Measurements from ENCODE around the gene TNNT2. TPM values are rescaled to one million over a fixed set of nuclear protein-coding genes. Genes with fewer than 3 reads are reported as not detected.

Gene TNNT2
- total and polyA plus RNA-seq, 8 donors = 1.5 to 12.0 (median 6.7) TPM; not detected in 4

GRCh38 chr1:201395936-201396335, 18.5 kb upstream of the TNNT2 start:
- 39 to 63% (median 58%) methylated on average over 3 to 4 of the region's 4 CpGs for WGBS, 5 donors
- Histone ChIP-seq H3K9me3 (no peaks in the 10 kb centered on the region), H3K36me3 (no peaks in the 10 kb centered on the region), H3K4me3 (no peak overlapping the region), H3K27me3 (peaks cover 0 to 39% (median 17%) of the 10 kb centered on the region in 3 donors), H3K4me1 (peaks cover 24 to 49% (median 38%) of the 10 kb centered on the region in 4 donors), H3K27ac (peak overlapping the region; percentile 42 to 90 (median 88))
- no peak for DNase-seq
- TF ChIP-seq POLR2A (IDR thresholded peaks at IDR 0.05) (no peak), EP300 (IDR thresholded peaks at IDR 0.05) (no peak), POLR2AphosphoS5 (IDR thresholded peaks at IDR 0.05) (no peak), CTCF (IDR thresholded peaks at IDR 0.05) (no peak)
- intact Hi-C loops (cut with DNase I; ENCODE audit: low total_unique reads) = no loop called here

- Histone ChIP-seq H3K9me3 (no peaks in the 10 kb centered on the region), H3K36me3 (no peaks in the 10 kb centered on the region), H3K27ac (no peak overlapping the region), H3K4me1 (peaks cover 17 to 40% (median 29%) of the 10 kb centered on the region in 4 donors), H3K27me3 (peaks cover 0 to 25% (median 9%) of the 10 kb centered on the region in 3 donors), H3K4me3 (no peak overlapping the region)
- intact Hi-C loops (cut with DNase I; ENCODE audit: low total_unique reads) = no loop called here
- TF ChIP-seq POLR2AphosphoS5 (IDR thresholded peaks at IDR 0.05) (no peak), EP300 (IDR thresholded peaks at IDR 0.05) (no peak), POLR2A (IDR thresholded peaks at IDR 0.05) (no peak), CTCF (IDR thresholded peaks at IDR 0.05) (no peak)
- DNase-seq = no peak
- 29 to 52% (median 42%) methylated on average over 3 of the region's 3 CpGs for WGBS, 5 donors
Observed at GRCh38 chr1:201394591-201394990, 17.1 kb upstream of the TNNT2 start.

- Histone ChIP-seq H3K27ac (no peak overlapping the region), H3K4me1 (peaks cover 7 to 33% (median 20%) of the 10 kb centered on the region in 4 donors), H3K27me3 (peaks cover 0 to 17% (median 0%) of the 10 kb centered on the region in 3 donors), H3K4me3 (no peak overlapping the region), H3K36me3 (peaks cover 0 to 11% (median 5%) of the 10 kb centered on the region in 4 donors), H3K9me3 (no peaks in the 10 kb centered on the region)
- whole genome bisulfite sequencing, 5 donors = 45 to 57% (median 50%) methylated on average over 3 of the region's 3 CpGs
- TF ChIP-seq POLR2AphosphoS5 (IDR thresholded peaks at IDR 0.05) (no peak), CTCF (IDR thresholded peaks at IDR 0.05) (no peak), EP300 (IDR thresholded peaks at IDR 0.05) (no peak), POLR2A (IDR thresholded peaks at IDR 0.05) (no peak)
- intact Hi-C loops (cut with DNase I; ENCODE audit: low total_unique reads) = no loop called here
- no peak for DNase-seq
Observed at GRCh38 chr1:201393076-201393475, 15.6 kb upstream of the TNNT2 start.

- H3K4me1 ChIP-seq = peaks cover 7 to 33% (median 19%) of the 10 kb centered on the region in 4 donors
- 64 to 72% (median 70%) methylated on average over 9 of the region's 9 CpGs for WGBS, 5 donors
- H3K27ac ChIP-seq = no peak overlapping the region
- H3K9me3 ChIP-seq = no peaks in the 10 kb centered on the region
- no peak for TF ChIP-seq POLR2AphosphoS5 (IDR thresholded peaks at IDR 0.05)
- peaks cover 3 to 23% (median 15%) of the 10 kb centered on the region in 4 donors for H3K36me3 ChIP-seq
- intact Hi-C loops (cut with DNase I; ENCODE audit: low total_unique reads) = no loop called here
- H3K27me3 ChIP-seq = peaks cover 0 to 12% (median 0%) of the 10 kb centered on the region in 3 donors
- DNase-seq = no peak
- H3K4me3 ChIP-seq = no peak overlapping the region
Observed at GRCh38 chr1:201391651-201392511, 14.4 kb upstream of the TNNT2 start.

All from stomach (tissue), 9 donors.